Keratinocyte (primary cell): ENCODE results near the gene TRPC4AP. TPM values are rescaled to one million over a fixed set of nuclear protein-coding genes. Genes with fewer than 3 reads are reported as not detected.

Experiments
- DNase-seq: peaks from one replicate; pipeline ENCODE4 v3.0.0-alpha.2; 2011; ENCODE audit warnings: low read depth, missing footprints, low spot score
- FAIRE-seq: peaks from 2 replicates; lab custom pipeline; 2011; peaks lifted over from hg19 to GRCh38; lab: Jason Lieb, UNC
- H2AFZ ChIP-seq: 2 replicates; pipeline ENCODE4 v1.6.0; 2012; ENCODE audit warnings: low read length, control low read depth, inconsistent platforms; ENCODE audit not compliant: control insufficient read depth
- H3K27ac ChIP-seq: 2 replicates; pipeline ENCODE4 v1.5.1; 2011; ENCODE audit warnings: low read length; ENCODE audit not compliant: control insufficient read depth, insufficient read depth
- H3K27me3 ChIP-seq: 3 replicates; pipeline ENCODE4 v1.6.0; 2011; ENCODE audit warnings: low read length; ENCODE audit not compliant: control insufficient read depth, insufficient read depth; ENCODE audit errors: extremely low read depth
- H3K36me3 ChIP-seq, 2 experiments: 2 replicates in 1 of 2; 3 replicates in 1 of 2; pipeline ENCODE4 v1.5.1; 2011; ENCODE audit warnings: low read length in 2 of 2, mild to moderate bottlenecking in 1 of 2; ENCODE audit not compliant: control insufficient read depth in 2 of 2, insufficient read depth in 2 of 2; ENCODE audit errors: extremely low read depth in 1 of 2
- H3K4me1 ChIP-seq: 3 replicates; pipeline ENCODE4 v1.5.1; 2011; ENCODE audit warnings: low read length; ENCODE audit not compliant: control insufficient read depth, insufficient read depth; ENCODE audit errors: extremely low read depth
- H3K4me2 ChIP-seq: 3 replicates; pipeline ENCODE4 v1.6.0; 2011; ENCODE audit warnings: low read depth, low read length; ENCODE audit not compliant: control insufficient read depth, insufficient read depth; ENCODE audit errors: extremely low read depth
- H3K4me3 ChIP-seq, 3 experiments: fragments of 200-600 bp in 1 of 3; sonication (generic) in 1 of 3; 2 replicates in 2 of 3; 3 replicates in 1 of 3; pipeline ENCODE4 v1.5.1; 2011 to 2016; ENCODE audit warnings: low read length in 3 of 3, mild to moderate bottlenecking in 3 of 3, control low read depth in 2 of 3, inconsistent platforms in 1 of 3, low read depth in 1 of 3, mixed read lengths in 1 of 3, mixed run types in 1 of 3, moderate library complexity in 1 of 3; ENCODE audit not compliant: control insufficient read depth in 2 of 3, insufficient read depth in 2 of 3; ENCODE audit errors: extremely low read depth in 1 of 3
- H3K79me2 ChIP-seq: 2 replicates; pipeline ENCODE4 v1.6.0; 2012; ENCODE audit warnings: low read length; ENCODE audit not compliant: control insufficient read depth, insufficient read depth
- H3K9ac ChIP-seq: 3 replicates; pipeline ENCODE4 v1.6.0; 2011; ENCODE audit warnings: low read length; ENCODE audit not compliant: control insufficient read depth, insufficient read depth; ENCODE audit errors: extremely low read depth
- H3K9me1 ChIP-seq: 3 replicates; pipeline ENCODE4 v1.6.0; 2011; ENCODE audit warnings: low read length; ENCODE audit not compliant: control insufficient read depth, insufficient read depth; ENCODE audit errors: extremely low read depth
- H3K9me3 ChIP-seq: 2 replicates; pipeline ENCODE4 v1.5.1; 2012; ENCODE audit warnings: low read depth, low read length; ENCODE audit not compliant: control insufficient read depth
- H4K20me1 ChIP-seq: 3 replicates; pipeline ENCODE4 v1.6.0; 2011; ENCODE audit warnings: low read length; ENCODE audit not compliant: control insufficient read depth, insufficient read depth; ENCODE audit errors: extremely low read depth
- CTCF ChIP-seq, 3 experiments: IDR thresholded peaks in 1 of 3; conservative IDR thresholded peaks in 1 of 3; optimal IDR thresholded peaks in 1 of 3; 2 replicates in 2 of 3; 3 replicates in 1 of 3; pipeline versions ENCODE3 to v1.5.1; 2011; ENCODE audit warnings: low read length in 3 of 3, mild to moderate bottlenecking in 3 of 3, moderate library complexity in 2 of 3, control low read depth in 1 of 3, inconsistent platforms in 1 of 3; ENCODE audit not compliant: insufficient read depth in 2 of 3; ENCODE audit errors: extremely low read depth in 1 of 3
- EZH2 ChIP-seq: IDR thresholded peaks from one replicate; pipeline ENCODE4 v1.6.1; 2012; ENCODE audit warnings: inconsistent platforms, mild to moderate bottlenecking, low read length, moderate library complexity
- dilution Hi-C: fragments of 300-500 bp; cut with MboI; formaldehyde crosslinking; loops from one replicate; pipeline ENCODE4 v1.7.0; 2020; ENCODE audit warnings: low sequenced_read_pairs; ENCODE audit not compliant: extremely low pct_ligation_motif_present
- polyA plus RNA-seq, 5 experiments: library from polyadenylated mRNA; depleted of rRNA in 3 of 5; stranded (reverse) in 3 of 5; stranded (forward) in 1 of 5; unstranded in 1 of 5; fragments of >200 nt; gene quantifications; 1 replicate in 1 of 5; 2 replicates in 3 of 5; 3 replicates in 1 of 5; pipeline versions ENCODE4 v1.2.1 to v1.2.3, GENCODE V29; 2011 to 2012; ENCODE audit warnings: missing spikeins in 2 of 5, low read depth in 1 of 5, low replicate concordance in 1 of 5

TRPC4AP gene
- polyA plus RNA-seq, 1 donor (not counting 4 experiments of a cell fraction or from before 2014, with no cell fraction given): 53.9 TPM

GRCh38 chr20:35013421-35014411 is 78.9 kb downstream of the TRPC4AP start:
- dilution Hi-C loops: no loop called here
- H4K20me1 ChIP-seq: no peaks in the 10 kb centered on the region
- no peak overlapping the region for H3K4me3 ChIP-seq
- no peak overlapping the region for H3K4me2 ChIP-seq
- no peaks in the 10 kb centered on the region for H3K9me1 ChIP-seq
- DNase-seq (no peak), FAIRE-seq (no peak)
- no peaks in the 10 kb centered on the region for H3K27me3 ChIP-seq
- TF ChIP-seq CTCF (optimal IDR thresholded peaks at IDR 0.05 in 1 of 3, IDR thresholded peaks at IDR 0.05 in 1 of 3, conservative IDR thresholded peaks at IDR 0.05 in 1 of 3; ENCODE audit: extremely low read depth in 1 of 3, insufficient read depth in 2 of 3, low read length in 3 of 3) (no peak), EZH2 (no peak)
- H3K9me3 ChIP-seq: no peaks in the 10 kb centered on the region
- H2AFZ ChIP-seq: no peak overlapping the region
- no peaks in the 10 kb centered on the region for H3K4me1 ChIP-seq
- H3K9ac ChIP-seq: no peak overlapping the region
- peaks cover 40 to 50% of the 10 kb centered on the region in 2 experiments for H3K36me3 ChIP-seq
- H3K27ac ChIP-seq: no peak overlapping the region
- H3K79me2 ChIP-seq: no peaks in the 10 kb centered on the region

- peaks cover 48 to 58% of the 10 kb centered on the region in 2 experiments for H3K36me3 ChIP-seq
- TF ChIP-seq EZH2 (no peak), CTCF (optimal IDR thresholded peaks at IDR 0.05 in 1 of 3, IDR thresholded peaks at IDR 0.05 in 1 of 3, conservative IDR thresholded peaks at IDR 0.05 in 1 of 3; ENCODE audit: extremely low read depth in 1 of 3, insufficient read depth in 2 of 3, low read length in 3 of 3) (no peak)
- H3K27me3 ChIP-seq: no peaks in the 10 kb centered on the region
- H3K27ac ChIP-seq: no peak overlapping the region
- FAIRE-seq: no peak
- DNase-seq: no peak
- dilution Hi-C loops: no loop called here
- no peak overlapping the region for H3K9ac ChIP-seq
- no peaks in the 10 kb centered on the region for H3K9me1 ChIP-seq
- no peaks in the 10 kb centered on the region for H3K9me3 ChIP-seq
- no peaks in the 10 kb centered on the region for H3K79me2 ChIP-seq
- H3K4me2 ChIP-seq: no peak overlapping the region
- no peaks in the 10 kb centered on the region for H4K20me1 ChIP-seq
- H3K4me1 ChIP-seq: no peaks in the 10 kb centered on the region
- H2AFZ ChIP-seq: no peak overlapping the region
- H3K4me3 ChIP-seq: no peak overlapping the region
Observed at GRCh38 chr20:35012227-35013069, 80.2 kb downstream of the TRPC4AP start.
